ENCODE results near the gene BANP.
"Not testable (repeated sequence)": the region's sequence is repeated elsewhere in the genome, so short reads cannot be mapped to it uniquely, and the experiment has no call there.

The BANP gene

GRCh38 chr16:87984632-87985267, 33.5 kb downstream of the BANP start:
- Histone ChIP-seq H3F3A (ENCODE audit: insufficient read depth, low read length) (no peaks in the 10 kb centered on the region), H3K4me1 (ENCODE audit: insufficient read depth, low read length, severe bottlenecking) (no peaks in the 10 kb centered on the region), H3K9me2 (ENCODE audit: low read depth, low read length) (no peaks in the 10 kb centered on the region), H3K4me2 (ENCODE audit: low read length) (no peak overlapping the region), H3K79me2 (ENCODE audit: insufficient read depth, low read length) (no peaks in the 10 kb centered on the region), H2AFZ (ENCODE audit: low read length) (no peak overlapping the region), H3K9ac (ENCODE audit: low read length) (no peak overlapping the region), H4K20me1 (ENCODE audit: insufficient read depth, low read length) (no peaks in the 10 kb centered on the region), H3K36me3 (ENCODE audit: insufficient read depth, low read length) (peaks cover 38% of the 10 kb centered on the region), H3K27ac (ENCODE audit: low read depth, low read length, poor library complexity, severe bottlenecking) (no peak overlapping the region), H3K27me3 (ENCODE audit: insufficient read depth, low read length) (no peaks in the 10 kb centered on the region), H3K9me3 (ENCODE audit: low read length) (no peaks in the 10 kb centered on the region), H3K4me3 (ENCODE audit: low read depth, low read length, poor library complexity, severe bottlenecking) (no peak overlapping the region)
- TF ChIP-seq CTCF (IDR thresholded peaks at IDR 0.05; ENCODE audit: low read length), result no peak

- H3K4me3 ChIP-seq (ENCODE audit: low read depth, low read length, poor library complexity, severe bottlenecking); H3K4me2 ChIP-seq (ENCODE audit: low read length); H3F3A ChIP-seq (ENCODE audit: insufficient read depth, low read length); H3K79me2 ChIP-seq (ENCODE audit: insufficient read depth, low read length); H3K27ac ChIP-seq (ENCODE audit: low read depth, low read length, poor library complexity, severe bottlenecking); H3K9me2 ChIP-seq (ENCODE audit: low read depth, low read length); H3K4me1 ChIP-seq (ENCODE audit: insufficient read depth, low read length, severe bottlenecking); H3K27me3 ChIP-seq (ENCODE audit: insufficient read depth, low read length); H2AFZ ChIP-seq (ENCODE audit: low read length); H3K9ac ChIP-seq (ENCODE audit: low read length); H3K9me3 ChIP-seq (ENCODE audit: low read length); H4K20me1 ChIP-seq (ENCODE audit: insufficient read depth, low read length): not testable (repeated sequence)
- peaks cover 38% of the 10 kb centered on the region for H3K36me3 ChIP-seq (ENCODE audit: insufficient read depth, low read length)
Observed at GRCh38 chr16:87985493-87985892, 34.3 kb downstream of the BANP start.

- H3K4me1 ChIP-seq (ENCODE audit: insufficient read depth, low read length, severe bottlenecking), result not testable (repeated sequence)
Observed at GRCh38 chr16:87986361-87986849, 35.2 kb downstream of the BANP start.

GRCh38 chr16:87988596-87988995, 37.4 kb downstream of the BANP start:
- H3K36me3 ChIP-seq (ENCODE audit: insufficient read depth, low read length), result peaks cover 31% of the 10 kb centered on the region
- not testable (repeated sequence) for H3K27ac ChIP-seq (ENCODE audit: low read depth, low read length, poor library complexity, severe bottlenecking); H3K9me2 ChIP-seq (ENCODE audit: low read depth, low read length); H3F3A ChIP-seq (ENCODE audit: insufficient read depth, low read length); H3K9me3 ChIP-seq (ENCODE audit: low read length); H3K27me3 ChIP-seq (ENCODE audit: insufficient read depth, low read length); H3K4me2 ChIP-seq (ENCODE audit: low read length); H3K4me3 ChIP-seq (ENCODE audit: low read depth, low read length, poor library complexity, severe bottlenecking); H3K79me2 ChIP-seq (ENCODE audit: insufficient read depth, low read length); H4K20me1 ChIP-seq (ENCODE audit: insufficient read depth, low read length); H3K4me1 ChIP-seq (ENCODE audit: insufficient read depth, low read length, severe bottlenecking); H2AFZ ChIP-seq (ENCODE audit: low read length); H3K9ac ChIP-seq (ENCODE audit: low read length)

More at GRCh38 chr16:87986361-87986849, 35.2 kb downstream of the BANP start:
- TF ChIP-seq CTCF (IDR thresholded peaks at IDR 0.05; ENCODE audit: low read length), result peak; percentile 10; the same call in 1 of the 2 replicates
- not testable (repeated sequence) for H3F3A ChIP-seq (ENCODE audit: insufficient read depth, low read length); H3K9me3 ChIP-seq (ENCODE audit: low read length); H4K20me1 ChIP-seq (ENCODE audit: insufficient read depth, low read length); H3K79me2 ChIP-seq (ENCODE audit: insufficient read depth, low read length); H2AFZ ChIP-seq (ENCODE audit: low read length); H3K27ac ChIP-seq (ENCODE audit: low read depth, low read length, poor library complexity, severe bottlenecking); H3K4me3 ChIP-seq (ENCODE audit: low read depth, low read length, poor library complexity, severe bottlenecking); H3K27me3 ChIP-seq (ENCODE audit: insufficient read depth, low read length); H3K9me2 ChIP-seq (ENCODE audit: low read depth, low read length); H3K9ac ChIP-seq (ENCODE audit: low read length); H3K4me2 ChIP-seq (ENCODE audit: low read length)
- H3K36me3 ChIP-seq (ENCODE audit: insufficient read depth, low read length), result peaks cover 36% of the 10 kb centered on the region

- not testable (repeated sequence) for H3K4me3 ChIP-seq (ENCODE audit: low read depth, low read length, poor library complexity, severe bottlenecking); H2AFZ ChIP-seq (ENCODE audit: low read length); H3K4me1 ChIP-seq (ENCODE audit: insufficient read depth, low read length, severe bottlenecking); H3K27me3 ChIP-seq (ENCODE audit: insufficient read depth, low read length); H3K9me3 ChIP-seq (ENCODE audit: low read length); H3F3A ChIP-seq (ENCODE audit: insufficient read depth, low read length); H3K9ac ChIP-seq (ENCODE audit: low read length); H3K4me2 ChIP-seq (ENCODE audit: low read length); H3K27ac ChIP-seq (ENCODE audit: low read depth, low read length, poor library complexity, severe bottlenecking); H3K79me2 ChIP-seq (ENCODE audit: insufficient read depth, low read length); H3K9me2 ChIP-seq (ENCODE audit: low read depth, low read length); H4K20me1 ChIP-seq (ENCODE audit: insufficient read depth, low read length)
- H3K36me3 ChIP-seq (ENCODE audit: insufficient read depth, low read length), result peaks cover 19% of the 10 kb centered on the region
Observed at GRCh38 chr16:87990254-87990653, 39.0 kb downstream of the BANP start.

- H3K27me3 ChIP-seq (ENCODE audit: insufficient read depth, low read length), result not testable (repeated sequence)
Observed at GRCh38 chr16:87992142-87992541, 40.9 kb downstream of the BANP start.

More at GRCh38 chr16:87992142-87992541, 40.9 kb downstream of the BANP start:
- H3F3A ChIP-seq (ENCODE audit: insufficient read depth, low read length); H4K20me1 ChIP-seq (ENCODE audit: insufficient read depth, low read length); H3K4me3 ChIP-seq (ENCODE audit: low read depth, low read length, poor library complexity, severe bottlenecking); H3K9me2 ChIP-seq (ENCODE audit: low read depth, low read length); H3K4me1 ChIP-seq (ENCODE audit: insufficient read depth, low read length, severe bottlenecking); H3K9me3 ChIP-seq (ENCODE audit: low read length); H2AFZ ChIP-seq (ENCODE audit: low read length); H3K27ac ChIP-seq (ENCODE audit: low read depth, low read length, poor library complexity, severe bottlenecking); H3K9ac ChIP-seq (ENCODE audit: low read length); H3K79me2 ChIP-seq (ENCODE audit: insufficient read depth, low read length); H3K4me2 ChIP-seq (ENCODE audit: low read length): not testable (repeated sequence)
- H3K36me3 ChIP-seq (ENCODE audit: insufficient read depth, low read length), result peaks cover 14% of the 10 kb centered on the region

Measured in OCI-LY1 (cell line).